Germinal center (tissue), 1 donor: ENCODE data around the gene CBR4.
"Not testable (repeated sequence)": the region's sequence is repeated elsewhere in the genome, so short reads cannot be mapped to it uniquely, and the experiment has no call there.

Experiments used
- DNase-seq: peaks from one replicate; pipeline ENCODE4 v3.0.0; 2012; ENCODE audit warnings: mixed read lengths, low spot score

CBR4 gene

DNA sequence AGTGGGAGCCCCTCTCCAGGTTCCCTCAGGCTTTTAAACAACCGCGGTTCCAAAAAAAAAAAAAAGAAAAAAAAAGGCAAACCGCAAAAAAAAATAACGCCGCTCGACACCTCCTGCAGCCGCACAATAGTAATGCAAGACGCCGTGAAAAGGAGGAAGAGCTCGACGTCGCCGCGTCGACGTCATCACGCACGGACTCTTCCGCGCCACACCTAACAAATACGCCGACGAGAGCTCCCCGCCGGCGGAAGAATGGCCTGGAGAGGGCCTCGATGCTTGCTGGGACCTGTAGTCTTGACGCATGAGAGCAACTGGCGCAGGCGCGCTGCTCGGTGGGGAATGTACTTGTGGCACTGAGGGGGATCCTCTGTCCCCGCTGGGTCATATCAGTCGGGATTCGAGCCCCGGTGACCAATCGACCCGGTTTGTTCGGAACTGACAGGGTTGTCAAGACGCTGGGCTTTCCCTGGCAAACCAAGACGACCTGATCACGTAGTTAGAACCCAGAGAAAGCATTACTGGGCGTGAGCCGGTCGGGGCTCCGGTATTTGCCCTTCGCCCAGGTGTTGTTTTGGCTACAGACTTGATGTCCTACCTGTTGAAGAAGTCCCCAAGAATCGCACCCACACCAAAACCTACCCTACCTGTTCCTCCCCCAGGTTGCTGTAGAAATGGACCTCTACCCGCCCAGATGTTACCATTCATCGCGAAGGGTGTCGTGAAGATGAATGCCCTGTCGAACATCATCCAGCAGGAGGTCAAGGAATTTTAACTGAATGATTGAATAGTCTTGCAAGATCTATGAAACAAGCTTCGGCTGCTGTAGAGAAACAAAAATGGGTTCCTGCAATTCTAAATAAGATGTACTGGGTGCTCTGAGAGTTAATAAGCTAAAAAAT, at the start of gene CBR4:
TSS of gene CBR4 (minus strand) at position 131 of the 899 bp plus-strand sequence. CDS start 166 bp downstream, outside the sequence.
- DNase-seq = peak; percentile 90

DNA sequence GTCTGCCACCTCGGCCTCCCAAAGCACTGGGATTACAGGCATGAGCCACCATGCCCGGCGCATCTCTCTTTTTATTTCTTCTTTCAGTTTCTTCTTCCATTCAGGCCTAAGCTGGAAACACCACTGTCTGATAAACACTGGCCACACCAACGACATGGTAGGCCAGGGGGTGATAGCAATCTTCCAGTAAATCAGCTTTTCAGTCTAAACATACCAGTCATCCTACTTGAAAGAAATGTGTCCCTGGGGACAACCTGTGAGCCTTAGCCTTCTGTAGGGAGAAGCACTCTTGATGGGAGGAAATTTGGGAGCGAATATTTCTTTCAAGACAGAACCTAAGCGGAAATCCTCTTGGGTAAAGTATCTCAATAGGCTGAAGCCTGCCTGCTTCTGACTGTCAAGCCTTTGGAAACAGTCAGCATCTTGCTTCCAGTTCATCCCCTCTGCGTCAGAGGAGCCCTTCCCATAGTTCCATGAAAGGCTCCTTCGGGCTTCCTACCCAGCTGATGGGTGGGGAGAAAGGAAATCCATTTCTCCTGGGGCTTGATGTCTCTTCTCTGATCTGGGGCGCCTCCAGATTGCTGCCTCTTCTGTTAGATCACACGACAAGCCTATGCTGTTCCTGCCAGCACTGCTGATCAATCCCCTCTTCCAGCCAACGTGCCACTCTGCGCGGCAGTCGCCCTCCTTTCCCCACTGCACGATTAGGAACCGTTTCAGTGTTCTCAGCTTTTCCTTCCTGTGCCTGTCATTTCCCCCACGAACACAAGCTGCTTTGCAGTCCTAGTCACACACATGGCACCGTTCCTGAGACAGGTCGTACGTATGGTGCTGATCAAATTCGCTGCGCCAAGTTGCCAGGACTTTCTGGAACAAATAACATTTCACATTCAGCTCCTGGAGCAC, 49.5 kb upstream of the CBR4 start:
- no peak for DNase-seq

DNA sequence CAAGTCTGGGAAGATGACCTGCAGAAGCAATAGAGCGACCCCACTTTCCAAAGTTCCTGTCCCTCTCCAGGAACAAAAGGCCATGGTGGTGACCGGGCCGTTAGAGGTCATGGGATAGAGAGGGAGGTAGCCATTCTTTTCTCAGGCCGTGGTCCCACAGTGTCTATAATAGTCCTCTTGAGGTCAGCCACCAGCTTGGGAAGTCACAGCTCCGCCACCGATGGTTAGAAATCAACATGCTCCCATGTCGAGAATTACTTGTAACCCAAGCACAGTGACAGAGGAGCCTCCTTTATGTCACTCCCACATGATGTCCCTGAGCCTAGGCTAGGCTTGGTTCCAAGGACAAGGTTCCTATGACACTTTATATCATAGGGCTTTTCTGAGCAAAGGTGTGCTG, 48.3 kb upstream of the CBR4 start:
- DNase-seq = no peak

DNA sequence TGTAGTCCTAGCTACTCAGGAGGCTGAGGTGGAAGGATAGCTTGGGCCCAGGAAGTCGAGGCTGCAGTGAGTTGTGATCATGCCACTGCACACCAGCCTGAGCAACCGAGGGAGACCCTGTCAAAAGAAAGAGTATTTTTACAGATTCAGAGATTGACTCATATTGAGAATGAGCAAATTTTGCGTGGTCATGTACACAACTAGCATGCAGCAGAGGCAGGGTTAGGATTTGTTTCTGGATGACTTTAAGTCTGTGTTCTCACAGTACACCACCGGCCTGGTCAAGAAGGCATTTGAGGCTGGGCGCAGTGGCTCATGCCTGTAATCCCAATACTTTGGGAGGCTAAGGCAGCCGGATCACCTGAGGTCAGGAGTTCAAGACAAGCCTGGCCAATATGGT, 44.8 kb upstream of the CBR4 start:
- DNase-seq = no peak

DNA sequence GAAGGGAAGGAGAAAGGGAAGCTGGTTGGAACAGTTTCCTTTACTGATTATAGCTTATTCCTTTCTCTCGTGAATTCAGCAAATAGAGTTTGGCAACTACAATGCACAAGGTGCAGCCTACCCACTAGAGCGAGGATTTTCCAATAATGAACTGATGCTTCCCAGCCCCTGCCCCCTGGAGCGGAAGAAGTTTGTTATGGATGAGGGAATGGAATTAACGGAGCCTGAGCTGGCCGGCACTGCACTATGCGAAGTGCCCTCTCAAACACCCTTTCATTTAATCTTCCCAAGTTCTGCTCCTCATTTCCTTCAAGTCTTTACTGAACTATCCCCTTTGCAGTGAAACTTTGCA, 42.5 kb upstream of the CBR4 start:
- DNase-seq = no peak

DNA sequence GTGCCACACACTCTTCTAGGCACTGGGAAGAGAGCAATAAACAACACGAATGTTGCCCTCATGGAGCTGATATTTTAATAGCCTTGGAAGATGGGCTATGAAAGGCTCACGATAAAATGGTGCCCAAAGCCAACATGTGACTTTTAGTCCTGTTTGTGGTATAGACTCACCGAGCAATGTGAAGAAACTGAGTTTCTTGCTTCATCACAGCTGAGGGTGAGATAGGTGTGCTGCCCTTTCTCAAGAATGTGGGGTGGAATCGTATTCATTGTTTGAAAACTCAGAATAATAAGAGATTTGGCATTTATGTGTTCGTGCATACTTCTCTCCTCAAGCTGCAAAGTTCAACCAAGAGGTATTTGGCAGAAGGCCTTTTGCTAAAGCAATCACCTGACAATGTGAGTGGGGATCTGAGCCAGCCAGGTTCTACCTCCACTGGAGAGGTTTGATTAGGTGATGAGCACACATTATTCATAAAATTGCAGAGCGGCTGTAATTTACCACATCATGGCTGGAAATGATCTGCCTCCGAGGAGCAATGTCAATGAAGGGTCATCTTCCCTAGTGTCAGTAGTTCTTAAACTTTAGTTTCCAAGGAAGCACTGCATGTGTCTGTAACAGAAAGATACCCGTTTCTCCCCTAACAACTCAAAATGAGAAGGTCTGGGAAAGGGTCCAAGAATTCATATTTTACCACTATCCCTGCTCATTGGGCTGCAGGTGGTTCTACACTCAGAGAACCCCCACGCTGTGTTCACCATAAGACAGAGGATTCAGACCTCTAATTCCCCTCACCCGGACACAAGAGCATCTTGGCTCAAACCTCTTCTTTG, 41.9 kb upstream of the CBR4 start:
- no peak for DNase-seq

DNA sequence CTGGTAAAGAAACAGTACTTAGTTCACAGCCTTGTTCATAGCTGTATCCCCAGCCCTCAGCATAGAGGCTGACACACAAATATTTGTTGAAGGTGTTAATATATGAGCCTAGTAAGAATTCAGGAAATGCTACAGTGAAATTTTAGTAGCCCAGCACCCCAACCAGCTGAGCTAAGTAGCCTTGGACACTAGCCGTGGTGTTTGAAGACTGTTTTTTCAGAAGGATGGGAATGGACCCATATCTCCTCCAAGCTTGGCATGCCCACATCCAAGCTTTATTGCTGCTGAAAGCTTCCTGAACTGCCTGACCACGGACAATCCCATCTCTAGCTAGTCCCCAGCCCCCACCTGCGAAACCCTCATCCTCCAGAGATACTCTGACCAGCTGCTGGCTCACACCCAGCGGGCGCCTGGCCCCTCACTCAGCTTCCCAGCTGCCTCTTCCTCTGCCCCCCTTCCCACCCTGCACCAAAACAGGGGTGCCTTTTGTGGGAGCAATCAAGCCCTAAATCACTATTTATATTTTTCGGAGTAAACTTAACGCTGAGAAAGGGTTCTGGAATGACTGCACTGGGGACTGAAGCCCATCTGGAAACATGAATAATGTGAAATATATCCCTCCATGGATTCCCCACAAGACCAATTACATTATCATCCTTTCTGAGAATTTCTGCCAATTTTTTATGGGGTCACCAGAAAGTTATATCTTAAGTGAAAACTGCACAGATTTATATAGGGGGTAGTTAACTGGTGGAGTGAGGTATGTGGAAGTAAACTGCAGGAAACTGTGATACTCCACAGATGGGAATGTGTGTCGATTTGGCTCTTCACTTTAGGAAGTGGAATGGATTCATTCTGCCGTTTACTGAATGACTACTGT, 41.1 kb upstream of the CBR4 start:
- no peak for DNase-seq

DNA sequence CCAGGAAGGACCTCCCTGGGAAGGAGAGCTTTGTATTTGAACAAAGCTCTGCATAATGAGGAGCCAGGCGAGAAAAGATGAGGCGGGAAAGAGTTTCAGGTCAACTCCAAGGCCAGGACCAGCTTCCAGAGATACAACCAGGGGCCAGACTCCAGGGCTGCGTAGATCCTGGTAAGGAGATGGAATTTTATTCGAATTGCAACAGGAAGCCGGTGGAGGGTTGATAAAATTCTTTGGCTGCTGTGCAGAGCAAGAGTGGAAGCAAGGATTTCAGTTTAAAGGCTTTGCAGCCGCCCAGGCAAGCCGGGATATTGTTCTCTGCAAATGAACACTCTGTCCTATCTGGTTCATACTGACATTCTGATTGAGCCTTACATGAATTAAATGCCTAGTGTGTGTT, 40.2 kb upstream of the CBR4 start:
- no peak for DNase-seq

DNA sequence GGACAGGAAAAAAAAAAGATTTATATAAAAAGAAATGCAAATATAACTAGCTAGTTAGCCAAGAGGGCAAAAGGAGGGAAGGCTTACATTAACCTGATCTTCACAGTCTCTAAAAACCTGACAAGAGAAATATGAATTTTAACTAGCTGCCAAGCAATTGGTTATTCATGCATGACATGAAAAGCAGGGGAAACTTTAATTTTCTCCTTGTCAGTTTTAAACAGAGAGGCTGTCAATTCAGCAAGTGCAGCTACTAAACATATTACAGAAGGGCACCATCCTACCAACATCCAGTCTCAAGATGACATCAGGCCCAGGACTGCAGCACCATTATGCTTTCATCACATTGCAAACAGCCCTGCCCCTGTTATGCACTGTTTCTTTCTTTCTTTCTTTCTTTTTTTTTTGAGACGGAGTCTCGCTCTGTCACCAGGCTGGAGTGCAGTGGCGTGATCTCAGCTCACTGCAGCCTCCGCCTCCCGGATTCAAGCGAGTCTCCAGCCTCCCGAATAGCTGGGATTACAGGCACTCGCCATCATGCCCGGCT, 38.9 kb upstream of the CBR4 start:
- DNase-seq = no peak

DNA sequence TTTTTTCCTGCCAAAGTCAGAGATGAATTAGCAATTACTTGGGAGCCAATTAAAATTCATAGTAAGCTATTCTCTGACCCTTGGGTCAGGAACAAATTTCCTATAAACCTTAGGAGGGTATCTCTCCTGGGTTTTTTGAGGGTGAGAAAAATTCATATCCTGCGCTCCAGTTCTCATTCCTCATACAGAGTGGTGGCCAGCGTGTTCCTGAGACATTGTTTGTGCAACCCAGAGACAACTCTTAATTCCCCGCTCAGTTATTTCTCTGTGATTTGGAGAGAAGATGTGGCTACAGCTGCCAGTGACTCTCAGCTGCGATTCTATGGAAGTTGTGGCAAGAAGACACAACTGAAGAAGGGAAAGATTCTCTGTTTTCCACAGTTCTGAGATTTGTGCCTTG, 37.9 kb upstream of the CBR4 start:
- DNase-seq = no peak

DNA sequence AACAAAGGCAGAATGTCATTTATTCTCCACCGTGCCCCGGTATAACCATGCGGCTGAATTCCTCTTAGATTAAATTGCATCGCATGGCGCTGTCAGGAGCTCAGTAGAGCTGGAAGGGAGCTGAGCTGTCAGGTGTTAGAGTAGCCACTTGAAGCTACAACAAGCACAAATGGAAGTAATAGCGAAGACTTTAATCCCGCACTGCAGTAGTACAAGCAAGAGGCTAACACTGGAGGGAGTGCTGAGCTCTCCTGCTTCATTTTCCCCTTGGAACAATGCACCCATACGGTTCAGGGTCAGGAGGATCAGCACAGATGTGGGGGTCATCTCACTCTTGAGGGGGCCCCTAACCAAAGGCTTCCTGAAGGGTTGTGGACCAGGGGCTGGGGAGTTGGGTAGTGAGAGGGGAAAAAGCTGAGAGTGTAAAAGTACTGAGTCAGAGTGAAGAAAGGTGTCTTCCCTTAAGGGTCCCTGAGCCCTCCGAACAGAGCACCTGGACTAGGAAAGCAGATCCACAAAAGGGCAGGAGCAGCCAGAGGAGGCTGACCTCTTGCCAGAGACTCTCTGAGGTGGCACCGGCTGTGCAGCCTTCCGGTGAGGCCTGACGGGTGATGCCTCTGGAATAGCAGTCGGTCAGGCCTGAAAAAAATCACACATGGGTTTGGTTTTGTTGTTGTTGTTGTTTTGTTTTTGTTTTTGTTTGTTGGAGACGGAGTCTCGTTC, 36.0 kb upstream of the CBR4 start:
- no peak for DNase-seq

DNA sequence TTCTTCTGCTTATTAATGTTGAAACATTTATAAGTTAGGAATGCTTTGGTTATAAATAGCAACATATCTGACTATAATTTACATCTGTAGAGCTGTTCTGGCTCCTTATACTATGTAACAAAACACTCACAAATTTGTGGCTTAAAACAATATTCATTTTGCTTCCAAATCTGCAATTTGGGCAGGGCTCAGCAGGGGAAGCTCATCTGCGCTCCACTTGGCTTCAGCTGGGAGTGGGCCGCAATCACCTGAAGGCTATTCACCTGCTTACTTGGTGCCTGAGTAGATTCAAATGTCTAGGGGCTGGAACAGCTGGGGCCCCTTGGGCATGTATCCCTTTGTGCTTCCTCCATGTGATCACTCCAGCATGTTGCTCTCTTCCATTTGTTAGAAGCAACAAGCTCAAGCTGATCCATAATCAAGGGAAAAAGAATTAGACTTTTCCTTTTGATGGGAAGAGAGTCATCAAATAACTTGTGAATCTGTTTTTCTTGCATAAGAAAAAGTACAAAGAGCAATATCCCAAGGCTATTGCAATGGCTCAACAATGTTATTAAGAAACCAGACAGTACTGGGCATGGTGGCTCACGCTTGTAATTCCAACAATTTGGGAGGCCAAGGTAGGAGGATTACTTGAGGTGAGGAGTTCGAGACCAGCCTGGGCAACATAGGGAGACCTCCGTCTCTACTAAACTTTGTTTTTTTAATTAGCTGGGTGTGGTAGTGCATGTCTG, 34.8 kb upstream of the CBR4 start:
- no peak for DNase-seq

DNA sequence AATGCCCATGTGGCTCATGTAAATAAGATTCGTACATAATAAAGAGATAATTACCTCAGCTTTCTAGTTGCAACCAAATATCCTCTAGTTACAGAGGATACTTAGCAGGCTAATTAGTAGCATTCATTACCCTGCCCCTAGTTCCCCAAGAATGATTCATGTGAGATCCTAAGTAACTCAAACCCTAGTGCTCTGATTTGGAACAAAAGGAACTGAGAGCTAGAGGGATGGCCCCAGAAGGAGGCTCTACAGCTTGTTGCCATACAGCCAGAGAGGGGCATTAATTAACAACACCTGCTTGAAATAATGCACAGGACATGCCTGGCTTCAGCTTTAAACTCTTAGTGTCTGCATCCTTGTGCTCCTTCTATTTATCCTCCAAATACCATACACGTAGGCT, 32.6 kb upstream of the CBR4 start:
- DNase-seq = no peak

DNA sequence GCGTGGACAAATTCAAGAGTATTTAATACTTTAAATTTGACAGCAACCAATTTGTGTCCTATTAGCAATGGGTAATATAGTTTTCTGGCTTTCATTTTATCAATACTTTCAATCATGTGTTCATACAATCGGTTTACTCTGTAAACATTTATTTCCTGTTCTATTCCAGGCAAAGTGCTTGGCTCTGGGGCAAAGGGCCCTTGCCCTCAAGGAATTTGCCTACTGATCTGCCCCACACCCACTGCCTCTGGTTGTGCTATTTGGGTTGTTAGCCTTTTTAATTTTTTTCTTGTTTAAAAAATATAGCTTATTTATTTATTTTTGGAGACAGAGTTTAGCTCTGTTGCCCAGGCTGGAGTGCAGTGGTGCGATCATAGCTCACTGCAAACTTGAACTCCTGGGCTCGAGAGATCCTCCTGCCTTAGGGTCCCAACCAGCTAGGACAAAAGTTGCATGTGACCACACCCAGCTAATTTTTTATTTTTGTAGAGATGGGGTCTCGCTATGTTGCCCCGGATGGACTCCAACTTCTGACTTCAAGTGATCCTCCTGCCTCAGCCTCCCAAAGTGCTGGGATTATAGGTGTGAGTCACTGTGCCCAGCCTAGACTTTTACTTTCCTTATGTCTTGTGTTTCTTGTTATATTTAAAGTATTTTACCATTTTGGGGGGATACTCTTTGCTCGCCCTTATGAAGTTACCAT, 30.7 kb upstream of the CBR4 start:
- DNase-seq = no peak

DNA sequence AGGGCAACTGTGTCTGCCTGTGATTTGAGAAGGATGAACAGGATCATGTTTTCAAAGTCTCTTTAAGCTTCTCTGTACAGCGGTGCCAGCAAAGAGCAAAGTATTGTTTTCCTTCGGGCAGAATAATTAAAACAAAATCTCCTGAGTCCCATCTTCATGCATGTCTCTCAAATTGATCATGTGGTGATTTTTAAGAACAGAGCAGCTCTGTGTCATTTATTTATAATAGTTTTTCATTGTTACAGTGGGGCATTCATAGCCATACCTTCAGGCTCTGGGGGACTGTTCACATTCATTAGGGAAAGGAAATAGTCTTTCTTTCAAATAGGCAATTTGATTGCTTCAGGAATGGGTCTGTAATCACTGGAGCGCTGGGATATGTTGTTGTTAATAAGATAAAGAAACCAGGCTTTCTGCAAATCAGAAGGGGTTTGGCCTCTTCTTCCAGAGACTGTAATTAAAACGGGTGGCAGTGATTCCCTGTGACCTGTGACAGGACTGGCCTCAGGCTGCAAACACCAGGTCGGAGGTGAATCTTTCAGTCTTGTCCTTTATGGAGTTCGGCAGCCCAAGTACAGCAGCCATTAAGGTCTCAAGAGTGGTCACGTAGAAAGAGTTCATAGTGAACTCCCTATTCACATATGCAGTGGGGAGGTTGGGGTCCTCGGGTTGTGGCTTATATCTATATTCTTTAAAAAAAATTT, 29.3 kb upstream of the CBR4 start:
- no peak for DNase-seq

DNA sequence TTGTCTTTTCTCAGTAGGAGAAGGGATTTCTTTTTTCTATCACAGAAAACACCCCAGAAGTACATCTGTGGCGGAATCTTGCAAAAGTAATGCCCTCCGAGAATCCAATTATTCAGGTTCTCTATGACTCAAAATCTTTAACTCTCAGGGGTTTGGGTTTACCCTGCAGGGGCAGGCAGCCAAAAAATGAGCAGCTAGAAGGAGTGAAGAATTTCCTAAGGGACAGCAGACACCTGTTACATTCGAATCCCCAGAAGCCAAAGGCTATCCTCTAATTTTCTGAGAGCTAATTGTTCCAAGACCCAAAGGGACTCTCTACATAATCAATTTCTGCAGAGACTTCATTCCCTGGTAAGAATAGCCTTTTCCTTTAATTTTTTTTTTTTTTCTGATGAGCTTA, 27.5 kb upstream of the CBR4 start:
- DNase-seq = no peak

DNA sequence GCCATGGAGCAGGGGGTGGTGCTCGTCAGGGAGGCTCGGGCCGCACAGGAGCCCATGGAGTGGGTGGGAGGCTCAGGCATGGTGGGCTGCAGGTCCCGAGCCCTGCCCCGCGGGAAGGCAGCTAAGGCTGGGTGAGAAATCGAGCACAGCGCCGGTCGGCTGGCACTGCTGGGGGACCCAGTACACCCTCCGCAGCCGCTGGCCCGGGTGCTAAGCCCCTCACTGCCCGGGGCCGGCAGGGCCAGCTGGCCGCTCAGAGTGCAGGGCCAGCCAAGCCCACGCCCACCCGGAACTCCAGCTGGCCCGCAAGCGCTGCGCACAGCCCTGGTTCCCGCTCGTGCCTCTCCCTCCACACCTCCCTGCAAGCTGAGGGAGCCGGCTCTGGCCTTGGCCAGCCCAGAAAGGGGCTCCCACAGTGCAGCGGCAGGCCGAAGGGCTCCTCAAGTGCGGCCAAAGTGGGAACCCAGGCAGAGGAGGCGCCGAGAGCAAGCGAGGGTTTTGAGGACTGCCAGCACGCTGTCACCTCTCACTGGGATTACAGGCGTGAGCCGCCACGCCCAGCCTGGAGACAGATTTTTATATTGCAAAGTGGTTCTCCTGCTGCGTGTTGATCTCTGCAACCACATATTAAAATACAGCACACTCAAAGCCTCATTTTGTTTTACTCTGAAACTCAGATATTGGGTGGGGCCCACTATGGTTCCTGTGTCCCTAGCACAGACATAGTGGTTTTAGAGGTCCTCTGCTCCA, 26.0 kb upstream of the CBR4 start:
- DNase-seq = not testable (repeated sequence)

DNA sequence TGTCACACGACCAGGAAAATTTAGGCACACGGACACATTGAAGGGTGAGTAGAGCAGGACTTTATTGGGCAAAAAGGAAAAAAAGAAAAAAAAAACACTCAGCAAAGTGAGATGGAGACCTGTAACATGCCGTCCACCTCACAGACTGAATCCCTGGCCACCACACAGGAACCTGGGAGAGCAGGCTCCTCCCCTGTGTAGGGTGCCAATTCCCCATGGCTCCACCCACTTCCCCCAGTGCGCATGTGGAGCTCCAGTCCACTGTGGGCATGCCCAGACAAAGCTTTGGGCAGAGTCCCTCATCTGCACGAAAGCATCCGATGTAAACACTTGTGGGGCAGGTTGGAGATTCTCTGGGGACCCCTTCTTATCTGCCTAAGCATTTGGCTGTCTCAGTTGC, 23.6 kb upstream of the CBR4 start:
- no peak for DNase-seq
